K562 (cell line): ENCODE measurements around the gene FAM156A. TPM values are rescaled to one million over a fixed set of nuclear protein-coding genes. Genes with fewer than 3 reads are reported as not detected.
"Not testable (repeated sequence)": the region's sequence is repeated elsewhere in the genome, so short reads cannot be mapped to it uniquely, and the experiment has no call there.

Source experiments
- ATAC-seq: fragments of 200-7000 bp; cut with Tn5 transposase; 3 replicates; pipeline ENCODE4 v1.9.1; 2020; ENCODE audit warnings: moderate library complexity
- BruUV-seq: library from RNA; stranded (reverse); fragments of 400-500 nt; replicated peaks from 2 replicates; lab custom pipeline; 2021; lab: Mats Ljungman, UMichigan
- CTCF ChIA-PET: fragments of 300-600 bp; formaldehyde crosslinking; extraction: SDS; loops from one replicate; lab custom pipeline; 2021; ENCODE audit warnings: low intra/inter-chr PET ratio; lab: Yijun Ruan, JAX
- POLR2A ChIA-PET: fragments of 300-600, 350-650 bp; sonication (Branson Sonifier 250); formaldehyde crosslinking; extraction: SDS; loops from one replicate; lab custom pipeline; 2021; ENCODE audit warnings: antibody characterized with exemption, inconsistent platforms; lab: Yijun Ruan, JAX
- DNase-seq, 4 experiments: peaks; one replicate each; pipeline versions ENCODE4 v3.0.0 to v3.0.0-alpha.2; 2011 to 2018; ENCODE audit warnings: low spot score in 3 of 4, mixed read lengths in 3 of 4; ENCODE audit errors: extremely low read depth in 1 of 4
- FAIRE-seq: peaks from 2 replicates; lab custom pipeline; 2011; peaks lifted over from hg19 to GRCh38; lab: Jason Lieb, UNC
- H2AFZ ChIP-seq: 2 replicates; pipeline ENCODE4 v1.6.0; 2011; ENCODE audit warnings: low read depth, low read length, control low read depth, inconsistent platforms
- H3K27ac ChIP-seq: fragments of 200-600 bp; 3 replicates; pipeline ENCODE4 v1.8.0; 2011; ENCODE audit warnings: low read depth, mild to moderate bottlenecking, control low read depth, inconsistent platforms, low read length, moderate library complexity, mixed read lengths; ENCODE audit errors: extremely low read depth
- H3K27me3 ChIP-seq, 2 experiments: fragments of 300-600 bp in 1 of 2; 2 replicates in 1 of 2; 3 replicates in 1 of 2; pipeline versions ENCODE4 v1.6.0 to v1.8.0; 2011; ENCODE audit warnings: inconsistent platforms in 2 of 2, low read length in 2 of 2, mild to moderate bottlenecking in 1 of 2, mixed read lengths in 1 of 2, moderate library complexity in 1 of 2; ENCODE audit not compliant: control insufficient read depth in 2 of 2, insufficient read depth in 2 of 2
- H3K36me3 ChIP-seq: fragments of 300-600 bp; 3 replicates; pipeline ENCODE4 v1.8.0; 2011; ENCODE audit warnings: mild to moderate bottlenecking, low read length, inconsistent platforms; ENCODE audit not compliant: control insufficient read depth, insufficient read depth
- H3K4me1 ChIP-seq, 2 experiments: fragments of 200-600 bp in 1 of 2; replicated peaks in 1 of 2; 2 replicates in 1 of 2; 3 replicates in 1 of 2; pipeline versions ENCODE4 v1.5.1 to v1.8.0; 2011; ENCODE audit warnings: inconsistent platforms in 2 of 2, low read length in 2 of 2, mild to moderate bottlenecking in 1 of 2, mixed read lengths in 1 of 2, moderate library complexity in 1 of 2; ENCODE audit not compliant: control insufficient read depth in 2 of 2, insufficient read depth in 2 of 2
- H3K4me2 ChIP-seq: 2 replicates; pipeline ENCODE4 v1.6.1; 2011; ENCODE audit warnings: low read length, control low read depth, inconsistent platforms, mixed read lengths; ENCODE audit not compliant: insufficient read depth
- H3K4me3 ChIP-seq: fragments of 200-600 bp; sonication (generic), shearing (Covaris generic); 2 replicates; pipeline ENCODE4 v1.5.1; 2016; ENCODE audit warnings: control low read depth, inconsistent platforms
- H3K79me2 ChIP-seq: fragments of 200-600 bp; 3 replicates; pipeline ENCODE4 v1.8.0; 2011; ENCODE audit warnings: low read length, inconsistent platforms; ENCODE audit not compliant: control insufficient read depth, insufficient read depth
- H3K9ac ChIP-seq, 2 experiments: 2 replicates each; pipeline versions ENCODE4 v1.6.0 to v1.6.1; 2011; ENCODE audit warnings: low read depth in 2 of 2, low read length in 2 of 2, control low read depth in 1 of 2, inconsistent platforms in 1 of 2, mild to moderate bottlenecking in 1 of 2, mixed read lengths in 1 of 2; ENCODE audit not compliant: insufficient read depth in 1 of 2
- H3K9me1 ChIP-seq: one replicate; pipeline ENCODE4 v1.6.0; 2011; ENCODE audit warnings: inconsistent platforms, mild to moderate bottlenecking, low read length, moderate library complexity; ENCODE audit not compliant: control insufficient read depth, insufficient read depth
- H3K9me3 ChIP-seq: replicated peaks from 2 replicates; pipeline ENCODE4 v1.5.1; 2011; ENCODE audit warnings: low read depth, low read length, inconsistent platforms; ENCODE audit not compliant: control insufficient read depth, insufficient read depth
- H4K20me1 ChIP-seq: replicated peaks from 2 replicates; pipeline ENCODE4 v1.6.1; 2011; ENCODE audit warnings: low read length, inconsistent platforms, mixed read lengths; ENCODE audit not compliant: control insufficient read depth, insufficient read depth
- WGBS: fragments of 100-300 bp; shearing (Covaris generic); methylation state at CpG from one replicate; pipeline ENCODE4 v1.1.6; 2016; ENCODE audit warnings: low coverage, mixed read lengths; ENCODE audit not compliant: insufficient coverage; ENCODE audit errors: missing lambda C conversion rate; 5-methylcytosine and 5-hydroxymethylcytosine counted together
- in situ Hi-C: fragments of 300-500 bp; cut with MboI; formaldehyde crosslinking; loops from 4 replicates; pipeline ENCODE4 v1.15.0; 2018; ENCODE audit warnings: inconsistent platforms, mixed read lengths
- intact Hi-C: fragments of 100-400 bp; cut with micrococcal nuclease; formaldehyde crosslinking; loops from 2 replicates; pipeline ENCODE4 v1.14.2; 2022
- polyA plus RNA-seq, 8 experiments: library from polyadenylated mRNA; depleted of rRNA in 4 of 8; stranded (reverse) in 5 of 8; unstranded in 3 of 8; fragments of >200 nt; fragmentation: Nextera tagmentation in 2 of 8; fragmentation: Illumina TruSeq in 1 of 8; extraction: Ambion mirVana in 2 of 8; extraction: Trizol in 1 of 8; gene quantifications; 2 replicates each; pipeline versions ENCODE4 v1.2.1 to v1.2.3, GENCODE V29; 2011 to 2014; ENCODE audit warnings: inconsistent platforms in 1 of 8, missing spikeins in 1 of 8
- total RNA-seq, 7 experiments: library from RNA; depleted of rRNA in 6 of 7; stranded (reverse); fragments of >200 nt in 6 of 7; fragmentation: Illumina TruSeq in 2 of 7; extraction: Trizol in 2 of 7; gene quantifications; 2 replicates each; pipeline versions ENCODE4 v1.2.1 to v1.2.3, GENCODE V29; 2011 to 2021; ENCODE audit warnings: low replicate concordance in 1 of 7

FAM156A gene
- total and polyA plus RNA-seq, 9 of the 15 experiments (the other 6 are each of a cell fraction or from before 2014, with no cell fraction given): 1.9 to 20.3 (median 8.6) TPM

GRCh38 chrX:52905531-52905930, 52.8 kb downstream of the FAM156A start:
- H3K4me2 ChIP-seq, H3K79me2 ChIP-seq, intact Hi-C loops, H4K20me1 ChIP-seq, H2AFZ ChIP-seq, H3K9me1 ChIP-seq, POLR2A ChIA-PET, H3K36me3 ChIP-seq, in situ Hi-C loops, H3K9me3 ChIP-seq, ATAC-seq, BruUV-seq, CTCF ChIA-PET, DNase-seq, H3K9ac ChIP-seq, H3K4me3 ChIP-seq, H3K27ac ChIP-seq, H3K4me1 ChIP-seq, H3K27me3 ChIP-seq: not testable (repeated sequence)
- no CpG with 5 or more reads among the region's 10 CpGs for WGBS
- peak; percentile 6 for FAIRE-seq

Other genes with a start within 250 kb of the FAM156A start
Only the 7 nearest of the 8 such genes appear.
- not detected in 2 replicates for gene SPANXN5, start 161.1 kb downstream of the FAM156A start, total RNA-seq (2014; rRNA removed)
- not detected in 2 replicates for gene SPANXN5, start 161.1 kb downstream of the FAM156A start, total RNA-seq (2014; rRNA removed; fragmentation: Illumina TruSeq; extraction: Trizol)
- not detected in 2 replicates for gene SPANXN5, start 161.1 kb downstream of the FAM156A start, total RNA-seq (2015; rRNA removed; fragmentation: Illumina TruSeq; extraction: Trizol)
- not detected in 2 replicates for gene SPANXN5, start 161.1 kb downstream of the FAM156A start, total RNA-seq (2021)
- gene SPANXN5, start 161.1 kb downstream of the FAM156A start, polyA plus RNA-seq (2011; rRNA removed): not detected in 2 replicates
- not detected in 2 replicates for gene SPANXN5, start 161.1 kb downstream of the FAM156A start, polyA plus RNA-seq (2014; fragmentation: Illumina TruSeq; extraction: Trizol)
- not detected for gene SPANXN5, start 161.1 kb downstream of the FAM156A start, polyA plus RNA-seq (2014; fragmentation: Nextera tagmentation; extraction: Ambion mirVana)
- gene SPANXN5, start 161.1 kb downstream of the FAM156A start, polyA plus RNA-seq (2014; rRNA removed): not detected in 2 replicates
- gene XAGE5, start 147.2 kb downstream of the FAM156A start, total RNA-seq (2014; rRNA removed): not detected in 2 replicates
- gene XAGE5, start 147.2 kb downstream of the FAM156A start, total RNA-seq (2014; rRNA removed; fragmentation: Illumina TruSeq; extraction: Trizol): 0.40 TPM in 1 of 2 replicates, not detected in the other
- gene XAGE5, start 147.2 kb downstream of the FAM156A start, total RNA-seq (2015; rRNA removed; fragmentation: Illumina TruSeq; extraction: Trizol): not detected in 2 replicates
- gene XAGE5, start 147.2 kb downstream of the FAM156A start, total RNA-seq (2021): 0.38 TPM in 1 of 2 replicates, not detected in the other
- not detected in 2 replicates for gene XAGE5, start 147.2 kb downstream of the FAM156A start, polyA plus RNA-seq (2011; rRNA removed)
- 0.52 TPM in 1 of 2 replicates, not detected in the other for gene XAGE5, start 147.2 kb downstream of the FAM156A start, polyA plus RNA-seq (2014; fragmentation: Illumina TruSeq; extraction: Trizol)
- gene XAGE5, start 147.2 kb downstream of the FAM156A start, polyA plus RNA-seq (2014; fragmentation: Nextera tagmentation; extraction: Ambion mirVana): not detected
- gene XAGE5, start 147.2 kb downstream of the FAM156A start, polyA plus RNA-seq (2014; rRNA removed): not detected in 2 replicates
- not detected in 2 replicates for gene XAGE3, start 90.4 kb downstream of the FAM156A start, total RNA-seq (2014; rRNA removed)
- gene XAGE3, start 90.4 kb downstream of the FAM156A start, total RNA-seq (2014; rRNA removed; fragmentation: Illumina TruSeq; extraction: Trizol): not detected in 2 replicates
- not detected in 2 replicates for gene XAGE3, start 90.4 kb downstream of the FAM156A start, total RNA-seq (2015; rRNA removed; fragmentation: Illumina TruSeq; extraction: Trizol)
- gene XAGE3, start 90.4 kb downstream of the FAM156A start, total RNA-seq (2021): not detected in 2 replicates
- gene XAGE3, start 90.4 kb downstream of the FAM156A start, polyA plus RNA-seq (2011; rRNA removed): not detected in 2 replicates
- not detected in 2 replicates for gene XAGE3, start 90.4 kb downstream of the FAM156A start, polyA plus RNA-seq (2014; fragmentation: Illumina TruSeq; extraction: Trizol)
- gene XAGE3, start 90.4 kb downstream of the FAM156A start, polyA plus RNA-seq (2014; fragmentation: Nextera tagmentation; extraction: Ambion mirVana): under 1 TPM; 0.15 to 0.21 TPM
- gene XAGE3, start 90.4 kb downstream of the FAM156A start, polyA plus RNA-seq (2014; rRNA removed): not detected in 2 replicates
- gene FAM156B, start 61.2 kb downstream of the FAM156A start, total RNA-seq (2014; rRNA removed): 16.7 and 22.9 TPM in 2 replicates
- 1.5 and 5.4 TPM in 2 replicates for gene FAM156B, start 61.2 kb downstream of the FAM156A start, total RNA-seq (2014; rRNA removed; fragmentation: Illumina TruSeq; extraction: Trizol)
- gene FAM156B, start 61.2 kb downstream of the FAM156A start, total RNA-seq (2015; rRNA removed; fragmentation: Illumina TruSeq; extraction: Trizol): 8.6 and 12.3 TPM in 2 replicates
- gene FAM156B, start 61.2 kb downstream of the FAM156A start, total RNA-seq (2021): 7.1 and 14.2 TPM in 2 replicates
- 19.4 and 20.6 TPM in 2 replicates for gene FAM156B, start 61.2 kb downstream of the FAM156A start, polyA plus RNA-seq (2011; rRNA removed)
- 18.3 and 21.2 TPM in 2 replicates for gene FAM156B, start 61.2 kb downstream of the FAM156A start, polyA plus RNA-seq (2014; fragmentation: Illumina TruSeq; extraction: Trizol)
- gene FAM156B, start 61.2 kb downstream of the FAM156A start, polyA plus RNA-seq (2014; fragmentation: Nextera tagmentation; extraction: Ambion mirVana): under 1 TPM; 0.24 to 0.45 TPM
- 30.8 and 32.2 TPM in 2 replicates for gene FAM156B, start 61.2 kb downstream of the FAM156A start, polyA plus RNA-seq (2014; rRNA removed)
- not detected in 2 replicates for gene GPR173, start 90.3 kb upstream of the FAM156A start, total RNA-seq (2014; rRNA removed)
- not detected in 2 replicates for gene GPR173, start 90.3 kb upstream of the FAM156A start, total RNA-seq (2014; rRNA removed; fragmentation: Illumina TruSeq; extraction: Trizol)
- gene GPR173, start 90.3 kb upstream of the FAM156A start, total RNA-seq (2015; rRNA removed; fragmentation: Illumina TruSeq; extraction: Trizol): not detected in 2 replicates
- gene GPR173, start 90.3 kb upstream of the FAM156A start, total RNA-seq (2021): not detected in 2 replicates
- gene GPR173, start 90.3 kb upstream of the FAM156A start, polyA plus RNA-seq (2011; rRNA removed): 0.01 TPM in 2 replicates
- not detected in 2 replicates for gene GPR173, start 90.3 kb upstream of the FAM156A start, polyA plus RNA-seq (2014; fragmentation: Illumina TruSeq; extraction: Trizol)
- gene GPR173, start 90.3 kb upstream of the FAM156A start, polyA plus RNA-seq (2014; fragmentation: Nextera tagmentation; extraction: Ambion mirVana): not detected
- not detected in 2 replicates for gene GPR173, start 90.3 kb upstream of the FAM156A start, polyA plus RNA-seq (2014; rRNA removed)
- gene TSPYL2, start 123.8 kb upstream of the FAM156A start, total RNA-seq (2014; rRNA removed): 10.8 and 11.3 TPM in 2 replicates
- 7.4 and 9.8 TPM in 2 replicates for gene TSPYL2, start 123.8 kb upstream of the FAM156A start, total RNA-seq (2014; rRNA removed; fragmentation: Illumina TruSeq; extraction: Trizol)
- 6.5 and 7.2 TPM in 2 replicates for gene TSPYL2, start 123.8 kb upstream of the FAM156A start, total RNA-seq (2015; rRNA removed; fragmentation: Illumina TruSeq; extraction: Trizol)
- 10.8 and 12.1 TPM in 2 replicates for gene TSPYL2, start 123.8 kb upstream of the FAM156A start, total RNA-seq (2021)
- 18.6 and 20.0 TPM in 2 replicates for gene TSPYL2, start 123.8 kb upstream of the FAM156A start, polyA plus RNA-seq (2011; rRNA removed)
- 16.8 and 17.1 TPM in 2 replicates for gene TSPYL2, start 123.8 kb upstream of the FAM156A start, polyA plus RNA-seq (2014; fragmentation: Illumina TruSeq; extraction: Trizol)
- under 1 TPM; 0.41 to 0.88 TPM for gene TSPYL2, start 123.8 kb upstream of the FAM156A start, polyA plus RNA-seq (2014; fragmentation: Nextera tagmentation; extraction: Ambion mirVana)
- gene TSPYL2, start 123.8 kb upstream of the FAM156A start, polyA plus RNA-seq (2014; rRNA removed): 11.0 and 15.7 TPM in 2 replicates
- gene KANTR, start 135.6 kb upstream of the FAM156A start, total RNA-seq (2014; rRNA removed): 2.8 and 3.0 TPM in 2 replicates
- gene KANTR, start 135.6 kb upstream of the FAM156A start, total RNA-seq (2014; rRNA removed; fragmentation: Illumina TruSeq; extraction: Trizol): 4.2 and 4.9 TPM in 2 replicates
- 4.4 and 5.0 TPM in 2 replicates for gene KANTR, start 135.6 kb upstream of the FAM156A start, total RNA-seq (2015; rRNA removed; fragmentation: Illumina TruSeq; extraction: Trizol)
- gene KANTR, start 135.6 kb upstream of the FAM156A start, total RNA-seq (2021): 3.2 and 3.4 TPM in 2 replicates
- 5.1 and 5.7 TPM in 2 replicates for gene KANTR, start 135.6 kb upstream of the FAM156A start, polyA plus RNA-seq (2011; rRNA removed)
- 3.3 and 3.4 TPM in 2 replicates for gene KANTR, start 135.6 kb upstream of the FAM156A start, polyA plus RNA-seq (2014; fragmentation: Illumina TruSeq; extraction: Trizol)
- 1 to 10 TPM; 1.0 to 1.2 TPM for gene KANTR, start 135.6 kb upstream of the FAM156A start, polyA plus RNA-seq (2014; fragmentation: Nextera tagmentation; extraction: Ambion mirVana)
- 3.3 and 3.9 TPM in 2 replicates for gene KANTR, start 135.6 kb upstream of the FAM156A start, polyA plus RNA-seq (2014; rRNA removed)